Stimulated activated effector memory CD8-positive, alpha-beta T cell treated with anti-CD3 and anti-CD28 coated beads, Interleukin-12 subunit alpha, Interleukin-12 subunit beta, amount 100 ng/mL, for 72 hours (primary cell): ENCODE data around the gene TMEM61.

Source experiments
- ATAC-seq: fragments of 150-1000 bp; cut with Tn5 transposase; 2 replicates; pipeline ENCODE4 v1.10.0; 2021
- DNase-seq, 2 donors: peaks; one replicate each; pipeline ENCODE4 v3.0.0; 2021 to 2022; ENCODE audit warnings: low spot score in 2 of 2
- H3K27ac Mint-ChIP-seq: one replicate; pipeline ENCODE4 v1.8.0; 2022; ENCODE audit warnings: mild to moderate bottlenecking, mixed read lengths
- H3K36me3 Mint-ChIP-seq: one replicate; pipeline ENCODE4 v1.8.0; 2022; ENCODE audit warnings: mild to moderate bottlenecking, mixed read lengths
- H3K4me1 Mint-ChIP-seq: one replicate; pipeline ENCODE4 v1.8.0; 2022; ENCODE audit warnings: mixed read lengths
- H3K4me3 Mint-ChIP-seq: one replicate; pipeline ENCODE4 v1.8.0; 2022; ENCODE audit warnings: mild to moderate bottlenecking, mixed read lengths
- H3K9me3 Mint-ChIP-seq: one replicate; pipeline ENCODE4 v1.8.0; 2022; ENCODE audit warnings: mixed read lengths

TMEM61 gene

DNA sequence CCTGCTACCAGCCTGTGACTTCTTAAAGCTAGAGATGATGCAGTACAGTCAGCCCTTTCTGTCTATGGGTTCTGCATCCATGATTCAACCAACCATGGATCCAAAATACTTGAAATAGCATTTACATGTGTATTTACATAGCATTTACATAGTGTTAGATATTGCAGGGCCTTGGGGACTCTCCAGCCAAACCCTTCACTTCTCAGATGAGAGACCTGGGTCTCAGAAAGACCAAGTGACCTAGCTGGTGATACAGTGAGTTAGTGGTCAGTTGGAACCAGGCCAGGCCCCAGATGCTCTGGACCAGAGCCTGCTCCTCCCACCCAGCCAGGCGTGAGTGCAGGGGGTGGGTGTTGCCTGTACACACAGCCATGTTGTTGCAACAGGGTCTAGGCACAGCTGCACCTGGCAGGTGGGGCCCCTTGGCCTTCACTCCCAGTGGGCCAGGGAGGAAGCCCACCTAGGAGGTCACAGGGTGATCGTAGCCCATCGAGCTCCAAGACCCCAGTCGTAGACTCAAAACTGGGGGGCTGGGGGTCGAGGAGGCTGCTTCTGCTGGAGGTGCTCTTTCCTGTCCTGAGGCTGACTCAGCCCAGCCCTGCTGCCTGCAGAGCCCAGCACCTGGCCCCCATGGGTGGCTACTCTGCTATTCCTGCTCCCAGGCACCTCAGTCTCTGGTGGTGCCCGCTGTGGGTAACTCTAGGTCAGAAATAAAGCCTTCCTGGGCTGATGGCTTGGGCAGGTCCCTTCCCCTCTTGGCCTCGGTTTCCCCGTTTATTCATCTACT lies 7.7 kb downstream of the TMEM61 start:
- no peak overlapping the region for H3K4me3 Mint-ChIP-seq
- DNase-seq (no peak), ATAC-seq (no peak)
- H3K9me3 Mint-ChIP-seq: no peaks in the 10 kb centered on the region
- H3K27ac Mint-ChIP-seq: no peak overlapping the region
- no peaks in the 10 kb centered on the region for H3K4me1 Mint-ChIP-seq
- no peaks in the 10 kb centered on the region for H3K36me3 Mint-ChIP-seq

DNA sequence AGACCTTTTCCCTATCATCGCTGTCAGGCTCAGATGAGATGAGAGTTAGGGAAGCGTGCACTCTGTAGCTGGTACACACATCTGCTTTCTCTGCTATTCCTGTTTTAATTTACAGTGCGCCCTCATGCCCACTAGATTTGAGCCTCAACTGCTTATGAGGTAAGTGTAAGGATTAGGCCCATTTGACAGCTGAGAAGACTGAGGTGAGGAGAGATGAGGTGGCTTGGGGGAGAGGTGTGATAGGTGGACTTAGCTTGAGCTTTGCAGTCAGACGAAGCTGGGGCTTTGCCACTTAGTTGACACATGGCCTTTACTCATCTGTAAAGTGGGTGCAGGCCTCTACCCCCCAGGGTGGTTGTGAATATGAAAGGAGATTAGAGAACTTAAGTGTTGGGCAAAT lies 8.5 kb downstream of the TMEM61 start:
- ATAC-seq: no peak
- Mint-ChIP-seq H3K27ac (no peak overlapping the region), H3K4me3 (no peak overlapping the region), H3K9me3 (no peaks in the 10 kb centered on the region), H3K4me1 (no peaks in the 10 kb centered on the region), H3K36me3 (no peaks in the 10 kb centered on the region)
- no peak for DNase-seq

DNA sequence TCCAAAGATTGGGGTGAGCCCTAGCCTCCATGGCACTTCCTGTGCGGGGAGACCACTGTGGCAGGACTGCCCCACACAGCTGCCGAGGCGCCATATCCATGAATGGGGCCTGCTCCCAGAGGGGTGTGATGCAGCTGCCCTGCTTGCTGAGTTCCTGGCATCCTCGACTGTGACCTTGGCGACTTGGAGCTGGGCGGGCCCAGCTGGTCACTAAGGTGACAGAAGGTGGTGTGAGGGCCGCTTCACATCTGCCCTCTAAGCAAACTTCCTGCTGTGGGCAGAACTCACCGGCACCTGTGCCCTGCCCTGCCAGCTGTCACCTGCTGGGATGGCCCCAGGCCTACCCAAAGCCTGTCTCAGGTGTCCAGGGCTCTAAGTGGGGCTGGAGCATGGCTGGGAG lies 9.0 kb downstream of the TMEM61 start:
- Mint-ChIP-seq H3K36me3 (no peaks in the 10 kb centered on the region), H3K9me3 (no peaks in the 10 kb centered on the region), H3K27ac (no peak overlapping the region), H3K4me1 (no peaks in the 10 kb centered on the region), H3K4me3 (no peak overlapping the region)
- ATAC-seq (peak; percentile 4), DNase-seq (no peak)

- H3K4me3 Mint-ChIP-seq: no peak overlapping the region
- no peak for ATAC-seq
- H3K27ac Mint-ChIP-seq: no peak overlapping the region
- H3K36me3 Mint-ChIP-seq: no peaks in the 10 kb centered on the region
- no peak for DNase-seq
- no peaks in the 10 kb centered on the region for H3K9me3 Mint-ChIP-seq
- H3K4me1 Mint-ChIP-seq: peaks cover 6% of the 10 kb centered on the region
These were observed 9.8 kb downstream of the TMEM61 start for GRCh38 chr1:54989968-54990810.

DNA sequence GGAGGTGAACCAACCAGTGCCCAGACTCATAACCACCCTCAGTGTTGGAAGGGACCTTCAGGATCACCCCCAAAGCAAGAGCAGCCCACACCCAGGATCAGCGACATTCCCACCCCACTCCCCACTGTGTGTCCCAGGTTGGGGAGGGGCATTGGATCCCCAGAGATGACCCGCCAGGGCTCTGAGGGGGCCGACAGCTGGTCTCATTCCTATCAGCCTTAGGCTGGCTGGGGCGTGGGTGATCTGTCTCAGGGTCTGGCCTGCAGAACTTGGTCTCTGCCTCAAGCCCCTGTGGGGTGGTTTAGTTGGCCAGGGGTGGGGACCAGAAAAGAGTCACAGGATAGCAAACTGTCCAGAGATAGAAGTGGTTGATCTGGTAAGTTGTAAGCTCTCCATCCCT lies 10.5 kb downstream of the TMEM61 start:
- H3K27ac Mint-ChIP-seq: no peak overlapping the region
- no peaks in the 10 kb centered on the region for H3K9me3 Mint-ChIP-seq
- H3K4me1 Mint-ChIP-seq: peaks cover 14% of the 10 kb centered on the region
- DNase-seq (no peak), ATAC-seq (no peak)
- no peaks in the 10 kb centered on the region for H3K36me3 Mint-ChIP-seq
- no peak overlapping the region for H3K4me3 Mint-ChIP-seq

DNA sequence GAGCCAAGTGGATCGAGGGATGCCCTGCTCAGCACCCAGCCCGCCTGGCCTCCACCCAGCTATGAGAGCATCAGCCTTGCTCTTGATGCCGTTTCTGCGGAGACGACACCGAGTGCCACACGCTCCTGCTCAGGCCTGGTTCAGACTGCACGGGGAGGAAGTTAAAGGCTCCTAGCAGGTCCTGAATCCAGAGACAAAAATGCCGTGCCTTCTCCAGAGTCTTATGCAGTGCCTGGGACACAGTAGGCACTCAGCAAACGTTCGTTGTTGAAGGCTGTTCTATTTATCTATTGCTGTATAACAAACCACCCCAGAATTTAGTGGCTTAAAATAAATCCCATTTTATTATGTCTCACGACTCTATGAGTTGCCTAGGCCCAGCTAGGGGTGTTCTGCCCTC lies 11.5 kb downstream of the TMEM61 start:
- Mint-ChIP-seq H3K9me3 (no peaks in the 10 kb centered on the region), H3K4me3 (no peak overlapping the region), H3K27ac (no peak overlapping the region), H3K36me3 (no peaks in the 10 kb centered on the region), H3K4me1 (peaks cover 23% of the 10 kb centered on the region)
- DNase-seq (no peak), ATAC-seq (no peak)

DNA sequence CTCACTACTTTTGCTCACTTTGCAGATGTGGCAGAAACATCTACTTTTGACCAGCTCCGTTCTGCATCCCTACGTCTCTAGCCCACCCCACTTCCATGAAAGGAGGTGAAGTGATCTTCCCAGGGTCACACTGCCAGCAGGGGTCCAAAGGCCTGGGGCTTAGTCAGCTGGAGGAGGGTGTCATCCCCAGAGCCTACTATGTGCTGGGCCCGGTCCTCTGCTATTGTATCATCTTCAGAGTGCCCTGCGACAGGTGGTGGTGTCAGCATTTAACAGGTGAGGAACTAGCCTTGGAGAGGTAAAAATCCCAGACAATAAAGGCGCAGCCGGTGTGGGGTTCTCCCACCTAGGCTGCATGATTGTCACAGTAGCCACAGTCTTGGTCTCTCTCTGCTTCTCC lies 12.7 kb downstream of the TMEM61 start:
- DNase-seq (no peak), ATAC-seq (no peak)
- Mint-ChIP-seq H3K9me3 (no peaks in the 10 kb centered on the region), H3K36me3 (no peaks in the 10 kb centered on the region), H3K27ac (no peak overlapping the region), H3K4me1 (peaks cover 28% of the 10 kb centered on the region), H3K4me3 (no peak overlapping the region)

DNA sequence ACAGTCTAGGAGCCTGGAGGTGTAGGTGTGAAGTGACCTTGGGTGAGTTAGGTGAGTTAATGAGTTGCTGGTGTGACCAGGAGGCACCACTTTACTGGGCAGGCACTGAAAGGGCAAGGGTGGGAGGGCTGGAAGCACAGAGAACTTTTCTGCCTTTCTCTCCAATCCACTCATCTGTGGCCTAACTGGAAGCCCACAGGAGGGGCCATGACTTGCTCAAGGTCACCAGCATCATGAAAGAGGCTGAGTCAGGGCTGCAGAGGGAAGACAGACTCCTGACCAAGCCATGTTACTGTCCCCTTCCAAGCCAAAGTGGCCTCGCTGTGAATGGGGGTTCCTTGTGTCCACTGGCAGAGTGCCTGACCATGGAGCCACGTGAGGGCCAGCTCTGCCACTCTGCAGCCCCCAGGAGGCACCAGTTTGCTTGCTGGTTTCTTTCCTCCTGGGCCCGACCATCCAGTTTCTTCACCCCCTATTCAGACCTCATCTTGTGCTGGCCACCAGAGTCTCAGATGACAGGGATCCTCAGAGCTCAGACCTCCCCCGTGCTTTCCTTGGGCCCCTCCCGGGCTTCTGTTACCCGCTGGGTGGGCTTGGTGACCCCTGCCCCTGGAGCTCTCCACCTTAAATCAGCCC lies 14.0 kb downstream of the TMEM61 start:
- DNase-seq (no peak), ATAC-seq (no peak)
- Mint-ChIP-seq H3K36me3 (no peaks in the 10 kb centered on the region), H3K4me3 (no peak overlapping the region), H3K4me1 (peaks cover 28% of the 10 kb centered on the region), H3K27ac (peak overlapping the region; percentile 87), H3K9me3 (no peaks in the 10 kb centered on the region)

DNA sequence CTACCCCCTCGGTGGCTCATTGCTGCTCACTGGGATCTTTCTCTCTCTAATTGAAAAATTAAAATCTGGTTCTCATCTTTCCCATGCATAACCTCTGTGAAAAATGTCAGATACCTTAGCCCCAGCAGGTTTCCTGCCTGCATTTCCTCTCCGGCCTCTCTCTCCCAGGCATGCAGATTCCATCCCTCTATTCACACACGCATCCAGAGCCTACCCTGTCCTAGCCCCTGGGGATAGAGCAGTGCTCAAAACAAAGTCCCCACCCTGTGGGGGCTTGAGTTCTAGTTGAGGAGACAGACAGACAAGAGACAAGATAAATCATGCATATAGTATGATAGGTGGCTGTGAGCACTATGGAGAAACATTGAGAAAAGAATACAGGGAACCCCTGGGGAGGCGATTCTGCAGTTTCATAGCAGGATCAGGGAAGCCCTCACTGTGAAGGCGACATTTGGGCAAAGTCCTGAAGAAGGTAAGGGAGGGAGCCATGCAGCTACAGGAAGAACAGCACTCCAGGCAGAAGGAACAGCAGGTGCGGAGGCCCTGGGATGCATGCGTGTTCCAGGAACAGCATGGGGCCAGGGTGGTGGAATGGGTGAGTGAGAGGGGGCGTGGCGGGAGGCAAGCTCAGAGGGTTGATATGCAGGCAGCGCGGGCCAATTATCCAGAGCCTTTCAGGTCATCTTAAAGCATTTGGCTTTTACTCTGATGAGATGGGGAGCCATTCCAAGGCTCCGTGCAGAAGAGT lies 14.8 kb downstream of the TMEM61 start:
- Mint-ChIP-seq H3K4me1 (peaks cover 28% of the 10 kb centered on the region), H3K27ac (peak overlapping the region; percentile 30), H3K9me3 (no peaks in the 10 kb centered on the region), H3K4me3 (peak overlapping the region; percentile 61), H3K36me3 (no peaks in the 10 kb centered on the region)
- DNase-seq: no peak
- no peak for ATAC-seq

GRCh38 chr1:54995835-54996234 lies 15.4 kb downstream of the TMEM61 start:
- DNase-seq: peak in 1 of 2 donors; percentile 66

GRCh38 chr1:54996359-54996868 lies 16.0 kb downstream of the TMEM61 start:
- peak; percentile 83 for ATAC-seq

More at GRCh38 chr1:54995835-54996234, 15.4 kb downstream of the TMEM61 start:
- H3K36me3 Mint-ChIP-seq: no peaks in the 10 kb centered on the region
- peak overlapping the region; percentile 30 for H3K27ac Mint-ChIP-seq
- H3K4me3 Mint-ChIP-seq: peak overlapping the region; percentile 61
- peak; percentile 87 for ATAC-seq
- H3K4me1 Mint-ChIP-seq: peaks cover 28% of the 10 kb centered on the region
- no peaks in the 10 kb centered on the region for H3K9me3 Mint-ChIP-seq

DNA sequence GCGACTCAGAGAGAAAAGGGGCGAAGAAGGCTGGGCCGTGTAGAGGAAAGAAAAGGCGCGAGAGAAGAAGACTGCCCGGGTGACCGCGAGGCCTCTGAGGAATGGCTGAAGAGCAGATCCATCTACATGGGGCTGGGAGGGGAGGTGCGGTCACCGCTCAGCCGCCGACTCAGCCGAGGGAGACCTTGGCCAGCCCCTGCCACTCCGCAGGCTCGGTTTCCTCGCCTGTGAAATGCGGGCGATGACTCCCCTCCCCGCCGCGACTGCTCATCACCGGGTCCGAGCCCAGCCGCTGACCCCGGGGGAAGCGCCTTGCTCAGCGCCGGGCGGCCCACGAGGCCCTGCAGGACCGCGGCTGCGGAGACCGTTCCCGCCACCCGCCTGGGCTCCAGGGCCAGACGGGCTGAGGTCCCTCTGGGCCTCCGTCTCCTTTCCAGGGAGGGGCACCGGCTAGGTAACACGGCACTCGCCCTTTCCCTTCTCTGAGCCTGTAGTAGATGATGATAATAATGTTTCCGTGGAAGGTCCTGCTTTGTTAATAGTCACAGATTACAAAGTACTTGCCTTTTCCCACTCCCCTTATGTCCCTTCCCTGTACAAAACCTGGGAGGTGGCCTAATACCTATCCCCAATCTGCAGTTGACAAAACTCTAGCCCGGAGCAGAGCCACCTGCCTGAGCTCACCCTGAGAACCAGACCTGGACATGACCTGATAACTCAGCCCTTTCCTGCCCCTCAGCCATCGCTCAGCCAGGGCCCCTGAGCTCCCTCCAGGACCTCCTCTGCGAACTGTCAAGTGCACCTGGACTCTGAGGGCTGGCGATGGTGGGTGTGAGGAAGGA lies 16.7 kb downstream of the TMEM61 start:
- no peaks in the 10 kb centered on the region for H3K9me3 Mint-ChIP-seq
- H3K27ac Mint-ChIP-seq: peak overlapping the region; percentile 30
- H3K4me1 Mint-ChIP-seq: peaks cover 28% of the 10 kb centered on the region
- ATAC-seq: no peak
- H3K4me3 Mint-ChIP-seq: peak overlapping the region; percentile 61
- no peak for DNase-seq
- H3K36me3 Mint-ChIP-seq: no peaks in the 10 kb centered on the region

More at GRCh38 chr1:54996359-54996868, 16.0 kb downstream of the TMEM61 start:
- Mint-ChIP-seq H3K4me1 (peaks cover 28% of the 10 kb centered on the region), H3K9me3 (no peaks in the 10 kb centered on the region), H3K27ac (peak overlapping the region; percentile 30), H3K4me3 (peak overlapping the region; percentile 61), H3K36me3 (no peaks in the 10 kb centered on the region)
- peak; percentile 81 to 92 for DNase-seq

GRCh38 chr1:54997711-54997986 lies 17.2 kb downstream of the TMEM61 start:
- no peak for DNase-seq
- peak overlapping the region; percentile 61 for H3K4me3 Mint-ChIP-seq
- no peaks in the 10 kb centered on the region for H3K36me3 Mint-ChIP-seq
- no peaks in the 10 kb centered on the region for H3K9me3 Mint-ChIP-seq
- no peak overlapping the region for H3K27ac Mint-ChIP-seq
- H3K4me1 Mint-ChIP-seq: peaks cover 28% of the 10 kb centered on the region
- ATAC-seq: no peak

- Mint-ChIP-seq H3K27ac (no peak overlapping the region), H3K9me3 (no peaks in the 10 kb centered on the region), H3K4me3 (no peak overlapping the region), H3K4me1 (peaks cover 28% of the 10 kb centered on the region), H3K36me3 (no peaks in the 10 kb centered on the region)
- ATAC-seq (no peak), DNase-seq (no peak)
These were observed 17.7 kb downstream of the TMEM61 start for GRCh38 chr1:54998100-54998499.
